ENCODE data around the gene COMT.

The COMT gene

DNA sequence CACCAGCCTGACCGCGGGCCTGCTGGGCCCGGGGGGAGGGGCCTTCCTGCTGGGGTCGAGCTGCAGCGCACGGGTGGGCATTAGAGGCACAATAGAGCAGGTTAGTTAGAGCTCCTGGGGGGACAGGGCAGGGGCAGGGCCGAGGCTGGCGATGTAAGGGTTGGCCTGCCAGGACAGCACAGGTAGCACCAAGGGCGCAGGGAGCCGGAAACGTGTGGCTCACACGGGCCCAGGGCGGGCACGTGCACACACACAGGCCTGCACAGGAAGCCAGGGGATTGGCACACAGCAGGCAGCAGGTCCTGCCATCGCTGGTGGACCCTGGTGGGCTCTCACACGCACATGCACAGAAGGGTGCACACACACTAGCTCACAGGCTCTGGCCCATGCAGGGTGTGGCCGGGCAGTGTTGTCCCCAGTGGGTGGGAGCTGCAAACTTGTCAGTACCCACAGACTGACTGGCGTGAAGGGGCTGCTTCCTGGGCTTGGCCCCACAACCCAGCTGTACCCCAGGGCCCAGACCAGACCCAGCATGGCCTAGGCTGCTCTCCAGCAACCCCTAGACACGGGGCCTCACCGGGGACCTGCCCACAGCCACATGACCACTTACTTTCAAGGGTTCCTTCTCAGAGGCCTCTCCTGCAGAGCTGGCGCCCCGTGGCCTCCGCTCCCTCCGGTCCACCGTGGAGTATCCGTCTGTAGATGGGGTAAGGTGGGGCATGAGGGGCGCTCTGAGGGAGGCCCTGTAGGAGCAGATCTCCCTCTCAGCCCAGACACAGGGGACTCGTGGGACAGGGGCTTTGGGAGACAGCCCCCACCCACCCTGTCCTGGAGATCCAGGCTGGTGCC is 29.9 kb downstream of the COMT start:
- Histone ChIP-seq H3K36me3 (peaks cover 29 to 69% (median 52%) of the 10 kb centered on the region in 11 experiments), H3K9me3 (replicated peaks in 1 of 11) (no peaks in the 10 kb centered on the region), H3K4me1 (peaks cover 20 to 51% (median 40%) of the 10 kb centered on the region in 10 experiments), H4K20me1 (peaks cover 9 to 79% (median 45%) of the 10 kb centered on the region in 11 experiments; a peak in 19 of 22 replicates), H3K4me3 (no peak overlapping the region), H3K9ac (peak overlapping the region in 6 of 11 experiments; percentile 3 to 35 (median 30); a peak in 9 of 22 replicates), H3K27ac (peak overlapping the region in 4 of 11 experiments; percentile 34 to 45 (median 39); a peak in 5 of 22 replicates), H3K4me2 (0 out of 22 replicates have a peak overlapping the region, but pooled peaks of 2 of the 11 experiments have one; percentile 7 to 15), H3K27me3 (no peaks in the 10 kb centered on the region)
- no peak for TF ChIP-seq Cebpa-rat (IDR thresholded peaks at IDR 0.05)

DNA sequence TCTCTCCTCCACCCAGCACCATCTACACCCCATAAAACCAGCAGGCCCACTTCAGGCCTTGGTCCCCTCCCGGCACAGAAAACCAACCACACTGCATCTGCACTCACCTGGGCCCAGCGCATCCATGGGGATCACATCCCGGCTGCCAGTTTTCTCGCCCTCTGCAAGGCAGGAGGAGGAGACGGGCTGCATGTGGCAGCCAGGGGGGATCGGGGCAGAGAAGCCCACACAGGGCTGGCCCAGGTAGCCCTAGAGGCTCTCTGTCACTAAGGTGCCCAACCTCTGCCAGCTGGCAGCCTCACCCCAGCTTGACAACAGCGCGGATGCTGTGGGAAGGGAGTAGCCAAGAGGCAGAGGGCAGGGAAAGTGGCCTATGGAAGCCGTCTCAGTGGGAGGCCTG is 30.7 kb downstream of the COMT start:
- H3K4me2 ChIP-seq, result no peak overlapping the region
- no peaks in the 10 kb centered on the region for H3K9me3 ChIP-seq (replicated peaks in 1 of 11)
- H4K20me1 ChIP-seq, result peaks cover 9 to 79% (median 38%) of the 10 kb centered on the region in 11 experiments; a peak in 19 of 22 replicates
- TF ChIP-seq Cebpa-rat (IDR thresholded peaks at IDR 0.05), result no peak
- H3K4me3 ChIP-seq, result no peak overlapping the region
- H3K4me1 ChIP-seq, result peaks cover 12 to 59% (median 41%) of the 10 kb centered on the region in 10 experiments
- H3K27ac ChIP-seq, result peak overlapping the region in 3 of 11 experiments; percentile 34 to 45 (median 38); a peak in 4 of 22 replicates
- peaks cover 22 to 62% (median 46%) of the 10 kb centered on the region in 11 experiments for H3K36me3 ChIP-seq
- peak overlapping the region in 5 of 11 experiments; percentile 8 to 33 (median 27); a peak in 2 of 22 replicates for H3K9ac ChIP-seq
- H3K27me3 ChIP-seq, result no peaks in the 10 kb centered on the region

GRCh38 chr22:19972652-19973550 is 31.3 kb downstream of the COMT start:
- no peak for TF ChIP-seq Cebpa-rat (IDR thresholded peaks at IDR 0.05)
- Histone ChIP-seq H3K9ac (peak overlapping the region in 2 of 11 experiments; percentile 32 to 33; a peak in 1 of 22 replicates), H3K9me3 (replicated peaks in 1 of 11) (no peaks in the 10 kb centered on the region), H4K20me1 (peaks cover 7 to 79% (median 33%) of the 10 kb centered on the region in 11 experiments; a peak in 19 of 22 replicates), H3K4me1 (peaks cover 9 to 60% (median 39%) of the 10 kb centered on the region in 10 experiments), H3K27ac (peak overlapping the region in 3 of 11 experiments; percentile 27 to 85 (median 38); a peak in 3 of 22 replicates), H3K4me3 (no peak overlapping the region), H3K36me3 (peaks cover 16 to 59% (median 39%) of the 10 kb centered on the region in 11 experiments), H3K27me3 (no peaks in the 10 kb centered on the region), H3K4me2 (0 out of 22 replicates have a peak overlapping the region, but pooled peaks of 1 of the 11 experiments have one; percentile 86)

DNA sequence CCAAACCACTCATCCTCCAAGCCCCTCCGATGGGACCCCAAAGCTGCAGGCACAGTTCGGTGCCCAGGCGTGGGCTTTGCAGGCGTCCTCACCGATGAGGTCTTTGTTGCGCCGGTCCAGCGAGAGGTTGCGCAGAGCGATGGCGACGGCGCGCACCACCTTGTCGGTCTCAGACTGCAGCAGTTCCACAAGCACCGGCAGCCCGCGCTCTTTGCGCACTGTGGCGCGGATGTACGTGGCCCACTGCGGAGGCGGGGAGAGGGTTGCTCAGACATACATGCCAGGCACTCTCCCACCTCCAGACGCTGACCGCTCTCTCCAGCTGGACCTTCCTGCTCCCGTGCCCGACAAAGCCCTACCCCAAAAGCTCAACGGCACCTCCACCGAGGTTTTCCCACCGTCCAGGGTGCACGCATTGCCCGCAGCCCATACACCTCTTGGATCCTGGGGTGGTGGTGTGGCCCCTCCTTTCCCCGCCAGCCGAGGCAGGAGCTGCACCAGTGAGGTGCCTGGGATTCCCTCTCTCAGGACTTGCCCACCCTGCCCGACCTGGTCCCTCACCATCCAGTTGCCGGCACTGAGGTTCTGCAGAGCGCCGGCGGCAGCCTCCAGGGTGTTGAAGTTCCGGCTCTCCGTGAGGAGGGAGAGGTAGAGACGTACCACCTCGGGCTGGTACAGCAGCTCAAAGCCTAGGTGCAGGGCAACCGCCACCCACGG is 32.1 kb downstream of the COMT start:
- Histone ChIP-seq H3K36me3 (peaks cover 8 to 59% (median 37%) of the 10 kb centered on the region in 11 experiments), H3K4me2 (peak overlapping the region in 9 of 11 experiments; percentile 65 to 92 (median 86); a peak in 18 of 22 replicates), H4K20me1 (peaks cover 4 to 76% (median 28%) of the 10 kb centered on the region in 11 experiments; a peak in 18 of 22 replicates), H3K9me3 (replicated peaks in 1 of 11) (no peaks in the 10 kb centered on the region), H3K4me1 (peaks cover 9 to 60% (median 39%) of the 10 kb centered on the region in 10 experiments), H3K27ac (peak overlapping the region in 6 of 11 experiments; percentile 9 to 85 (median 29); a peak in 5 of 22 replicates), H3K27me3 (no peaks in the 10 kb centered on the region), H3K9ac (peak overlapping the region in 1 of 11 experiments; percentile 18; a peak in 1 of 22 replicates), H3K4me3 (no peak overlapping the region)
- no peak for TF ChIP-seq Cebpa-rat (IDR thresholded peaks at IDR 0.05)

DNA sequence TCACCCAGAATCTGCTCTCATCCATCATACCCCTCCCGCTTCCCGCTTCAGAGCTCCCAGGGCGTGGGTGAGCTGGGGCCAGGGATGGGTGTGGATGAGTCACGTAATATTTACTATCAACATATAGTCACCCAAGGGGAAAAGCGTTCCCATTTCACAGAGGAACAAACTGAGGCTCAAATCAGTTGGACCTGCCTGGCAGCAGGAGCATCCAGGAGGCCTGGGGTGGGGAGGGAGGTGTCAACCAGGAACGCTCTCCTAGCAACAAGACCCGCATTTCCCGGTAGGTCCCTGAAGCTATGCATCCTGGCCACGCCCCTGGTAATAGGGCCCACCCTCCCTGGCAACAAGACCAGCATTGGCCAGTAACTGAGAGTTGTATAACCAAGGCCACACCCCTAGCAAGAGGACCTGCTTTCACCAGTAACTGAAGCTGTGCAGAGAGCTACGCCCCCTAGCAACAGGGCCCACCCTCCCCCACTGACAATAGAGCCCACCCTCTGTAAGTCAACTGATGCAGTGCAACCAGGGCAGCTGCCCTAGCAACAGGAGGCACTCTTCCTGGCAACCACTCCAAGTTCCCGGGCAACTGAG is 32.8 kb downstream of the COMT start:
- H3K27ac ChIP-seq, result peak overlapping the region in 9 of 11 experiments; percentile 21 to 85 (median 65); a peak in 15 of 22 replicates
- H3K9ac ChIP-seq, result peak overlapping the region in 8 of 11 experiments; percentile 30 to 76 (median 64); a peak in 14 of 22 replicates
- H3K4me3 ChIP-seq, result no peak overlapping the region
- no peak for TF ChIP-seq Cebpa-rat (IDR thresholded peaks at IDR 0.05)
- peaks cover 1 to 59% (median 37%) of the 10 kb centered on the region in 11 experiments; a peak in 20 of 22 replicates for H3K36me3 ChIP-seq
- H3K4me2 ChIP-seq, result peak overlapping the region in 10 of 11 experiments; percentile 33 to 92 (median 84); a peak in 18 of 22 replicates
- H3K4me1 ChIP-seq, result peaks cover 9 to 60% (median 39%) of the 10 kb centered on the region in 10 experiments
- H4K20me1 ChIP-seq, result peaks cover 4 to 73% (median 27%) of the 10 kb centered on the region in 11 experiments; a peak in 17 of 22 replicates
- no peaks in the 10 kb centered on the region for H3K27me3 ChIP-seq
- no peaks in the 10 kb centered on the region for H3K9me3 ChIP-seq (replicated peaks in 1 of 11)

- H3K4me1 ChIP-seq, result peaks cover 9 to 58% (median 39%) of the 10 kb centered on the region in 10 experiments
- peaks cover under 1 to 73% (median 21%) of the 10 kb centered on the region in 11 experiments; a peak in 17 of 22 replicates for H4K20me1 ChIP-seq
- peak overlapping the region in 9 of 11 experiments; percentile 21 to 85 (median 65); a peak in 17 of 22 replicates for H3K27ac ChIP-seq
- peak overlapping the region in 9 of 11 experiments; percentile 1 to 76 (median 57); a peak in 16 of 22 replicates for H3K9ac ChIP-seq
- H3K27me3 ChIP-seq, result no peaks in the 10 kb centered on the region
- TF ChIP-seq Cebpa-rat (IDR thresholded peaks at IDR 0.05), result no peak
- peak overlapping the region; percentile 18 to 92 (median 81); a peak in 21 of 22 replicates for H3K4me2 ChIP-seq
- no peaks in the 10 kb centered on the region for H3K9me3 ChIP-seq (replicated peaks in 1 of 11)
- peak overlapping the region in 4 of 10 experiments; percentile 2 to 22 (median 3); a peak in 2 of 20 replicates for H3K4me3 ChIP-seq
- H3K36me3 ChIP-seq, result peaks cover 0 to 59% (median 37%) of the 10 kb centered on the region in 11 experiments; a peak in 16 of 22 replicates
Observed at GRCh38 chr22:19974935-19975706, 33.5 kb downstream of the COMT start.

Measured in BLaER1 treated with 17β-estradiol and CSF1 and Interleukin-3, amounts not matched to agents 10 nM and 100 nM (cell line).